Testis (tissue), 3 donors: ENCODE measurements around the gene CALHM3. TPM values are rescaled to one million over a fixed set of nuclear protein-coding genes. Genes with fewer than 3 reads are reported as not detected.
A peak's percentile ranks its signal among the peaks of the same experiment; 100 is the strongest.

Source experiments
- DNase-seq: peaks from one replicate; pipeline ENCODE4 v3.0.0-alpha.2; 2019
- H3K27ac ChIP-seq, 2 donors: fragments of 200-600 bp; sonication (generic); one replicate each; pipeline ENCODE4 v1.5.1; 2019
- H3K27me3 ChIP-seq: fragments of 200-600 bp; sonication (generic); one replicate; pipeline ENCODE4 v1.5.1; 2019
- H3K36me3 ChIP-seq: fragments of 200-600 bp; sonication (generic); one replicate; pipeline ENCODE4 v1.5.1; 2017; ENCODE audit warnings: low read depth; ENCODE audit errors: missing control alignments
- H3K4me1 ChIP-seq: fragments of 200-600 bp; sonication (generic); one replicate; pipeline ENCODE4 v1.5.1; 2019
- H3K4me3 ChIP-seq, 2 donors: fragments of 200-600 bp; sonication (generic); one replicate each; pipeline ENCODE4 v1.5.1; 2017 to 2019
- H3K9me3 ChIP-seq: fragments of 200-600 bp; sonication (generic); one replicate; pipeline ENCODE4 v1.5.1; 2017
- POLR2A ChIP-seq: fragments of 450-650 bp; IDR thresholded peaks from one replicate; pipeline ENCODE4 v1.6.1; 2017; ENCODE audit warnings: antibody characterized with exemption, mild to moderate bottlenecking, moderate library complexity
- WGBS, 2 donors: methylation state at CpG; one replicate each; pipeline ENCODE4 v1.1.5; 2018; 5-methylcytosine and 5-hydroxymethylcytosine counted together
- intact Hi-C: fragments of 100-400 bp; cut with DNase I; formaldehyde crosslinking; loops from one replicate; pipeline ENCODE4 v1.15.1; 2023; ENCODE audit warnings: low total_unique reads
- polyA plus RNA-seq: library from polyadenylated mRNA; stranded (reverse); fragments of 350-450 nt; fragmentation: Illumina TruSeq; extraction: RNeasy Lipid Tissue Mini Kit (QIAGEN cat#74804); gene quantifications from one replicate; pipeline ENCODE4 v1.2.3, GENCODE V29; 2014; ENCODE audit warnings: low read depth, low replicate concordance; ENCODE audit not compliant: insufficient read depth
- total RNA-seq, 2 donors: library from RNA; depleted of rRNA; stranded (reverse); fragments of >200 nt; gene quantifications; one replicate each; pipeline ENCODE4 v1.2.3, GENCODE V29; 2016
- TF ChIP-seq, protein P1 (sequence below), 3 experiments: fragments of 450-650 bp in 2 of 3; fragments of 200-600 bp in 1 of 3; sonication (generic) in 1 of 3; IDR thresholded peaks; one replicate each; pipeline ENCODE4 v1.5.1; 2016 to 2019; ENCODE audit warnings: antibody characterized with exemption in 3 of 3, mild to moderate bottlenecking in 2 of 3, moderate library complexity in 1 of 3

The CALHM3 gene
- total and polyA plus RNA-seq, 3 donors from 2014 or later = 0.39 to 0.93 (median 0.88) TPM

DNA sequence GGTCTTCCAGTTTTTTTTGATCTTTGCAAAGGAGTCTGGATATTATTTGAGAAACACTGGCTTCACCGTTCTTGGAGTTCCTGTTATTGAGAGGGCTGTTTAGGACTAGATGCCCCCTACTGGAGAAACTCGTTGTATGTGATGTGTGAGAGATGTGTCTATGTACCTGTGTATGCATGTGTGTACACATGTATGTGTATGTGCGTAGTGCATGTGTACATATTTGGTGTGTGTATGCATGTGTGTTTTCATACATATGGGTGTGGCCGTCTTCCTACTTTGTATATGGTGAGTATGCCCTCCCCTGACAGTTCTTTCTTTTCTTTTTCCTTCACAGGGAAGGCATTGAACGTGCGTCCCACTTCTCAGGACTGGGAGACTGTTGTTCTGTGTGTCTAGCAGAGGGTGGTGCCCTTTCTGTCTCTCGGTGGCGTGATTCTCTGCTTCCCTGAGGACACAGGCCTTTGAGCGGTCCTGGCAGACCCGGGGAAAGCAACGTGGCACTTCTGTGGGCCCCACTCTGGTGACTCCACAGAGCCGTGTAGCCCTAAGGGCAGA is 3.0 kb upstream of the CALHM3 start:
- Histone ChIP-seq H3K4me1 (peaks cover 18% of the 10 kb centered on the region), H3K4me3 (no peak overlapping the region), H3K9me3 (no peaks in the 10 kb centered on the region), H3K27ac (no peak overlapping the region), H3K36me3 (no peaks in the 10 kb centered on the region), H3K27me3 (no peaks in the 10 kb centered on the region)
- TF ChIP-seq, protein P1, sequence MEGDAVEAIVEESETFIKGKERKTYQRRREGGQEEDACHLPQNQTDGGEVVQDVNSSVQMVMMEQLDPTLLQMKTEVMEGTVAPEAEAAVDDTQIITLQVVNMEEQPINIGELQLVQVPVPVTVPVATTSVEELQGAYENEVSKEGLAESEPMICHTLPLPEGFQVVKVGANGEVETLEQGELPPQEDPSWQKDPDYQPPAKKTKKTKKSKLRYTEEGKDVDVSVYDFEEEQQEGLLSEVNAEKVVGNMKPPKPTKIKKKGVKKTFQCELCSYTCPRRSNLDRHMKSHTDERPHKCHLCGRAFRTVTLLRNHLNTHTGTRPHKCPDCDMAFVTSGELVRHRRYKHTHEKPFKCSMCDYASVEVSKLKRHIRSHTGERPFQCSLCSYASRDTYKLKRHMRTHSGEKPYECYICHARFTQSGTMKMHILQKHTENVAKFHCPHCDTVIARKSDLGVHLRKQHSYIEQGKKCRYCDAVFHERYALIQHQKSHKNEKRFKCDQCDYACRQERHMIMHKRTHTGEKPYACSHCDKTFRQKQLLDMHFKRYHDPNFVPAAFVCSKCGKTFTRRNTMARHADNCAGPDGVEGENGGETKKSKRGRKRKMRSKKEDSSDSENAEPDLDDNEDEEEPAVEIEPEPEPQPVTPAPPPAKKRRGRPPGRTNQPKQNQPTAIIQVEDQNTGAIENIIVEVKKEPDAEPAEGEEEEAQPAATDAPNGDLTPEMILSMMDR (IDR thresholded peaks at IDR 0.05) = peak; percentile 55 to 72 (median 63)
- no peak for TF ChIP-seq POLR2A
- WGBS, 2 donors = 58 to 72% methylated on average over 12 of the region's 12 CpGs
- intact Hi-C loops = loop anchor here (2.0 kb wide), 1 partner anchor 65 kb away; no protein-coding TSS in a partner anchor
- peak; percentile 59 for DNase-seq

DNA sequence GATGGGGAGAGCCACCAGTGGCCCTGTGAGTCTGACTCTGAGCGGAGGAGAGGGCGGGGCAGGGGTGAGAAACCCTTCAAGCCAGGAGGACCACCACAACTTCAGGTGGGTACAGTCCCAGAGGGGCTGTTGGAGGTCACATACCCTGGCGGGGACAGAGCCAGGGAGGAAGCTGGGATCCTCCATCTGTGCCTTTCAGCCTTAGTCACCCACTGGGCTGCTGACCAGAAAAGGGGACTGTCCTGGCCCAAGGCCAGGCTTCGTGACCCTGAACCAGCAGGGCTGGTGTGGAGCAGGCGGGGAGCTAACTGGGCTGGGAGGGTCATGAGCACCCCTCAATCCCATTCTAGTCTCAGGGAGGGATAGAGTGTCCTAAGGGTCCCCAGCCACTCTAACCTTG is 1.5 kb upstream of the CALHM3 start:
- peaks cover 18% of the 10 kb centered on the region for H3K4me1 ChIP-seq
- H3K9me3 ChIP-seq = no peaks in the 10 kb centered on the region
- TF ChIP-seq POLR2A = no peak
- TF ChIP-seq, protein P1 (IDR thresholded peaks at IDR 0.05) = no peak
- DNase-seq = no peak
- intact Hi-C loops = no loop called here
- H3K27ac ChIP-seq = peak overlapping the region in 1 of 2 donors; percentile 59
- no peaks in the 10 kb centered on the region for H3K27me3 ChIP-seq
- no peak overlapping the region for H3K4me3 ChIP-seq
- no peaks in the 10 kb centered on the region for H3K36me3 ChIP-seq
- 58 to 64% methylated on average over 5 of the region's 5 CpGs for WGBS, 2 donors

DNA sequence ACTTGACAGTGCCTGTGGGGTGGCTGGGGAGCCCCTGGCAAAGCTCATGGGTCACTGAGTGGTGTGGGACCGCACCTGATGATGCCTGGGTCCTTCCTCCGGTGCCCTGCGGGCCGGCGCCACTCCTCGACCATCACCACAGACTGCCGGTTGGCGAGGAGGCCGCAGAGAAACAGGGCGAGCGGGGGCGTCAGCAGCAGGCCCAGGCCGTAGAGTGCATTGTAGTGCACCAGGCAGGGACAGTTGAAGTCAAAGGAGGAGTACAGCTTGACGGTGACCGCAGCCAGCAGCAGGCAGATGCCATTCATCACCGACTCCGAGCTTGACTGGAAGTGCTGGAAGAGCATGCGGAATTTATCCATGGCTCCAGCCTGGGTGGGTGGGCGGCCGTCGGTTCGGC is 369 bp downstream of the CALHM3 start:
- no peak for TF ChIP-seq POLR2A
- TF ChIP-seq, protein P1 (IDR thresholded peaks at IDR 0.05) = no peak
- WGBS, 2 donors = 93 to 94% methylated on average over 11 to 22 of the region's 22 CpGs
- Histone ChIP-seq H3K4me3 (no peak overlapping the region), H3K27ac (no peak overlapping the region), H3K9me3 (no peaks in the 10 kb centered on the region), H3K36me3 (no peaks in the 10 kb centered on the region), H3K4me1 (peaks cover 18% of the 10 kb centered on the region), H3K27me3 (no peaks in the 10 kb centered on the region)
- intact Hi-C loops = no loop called here
- DNase-seq = no peak

DNA sequence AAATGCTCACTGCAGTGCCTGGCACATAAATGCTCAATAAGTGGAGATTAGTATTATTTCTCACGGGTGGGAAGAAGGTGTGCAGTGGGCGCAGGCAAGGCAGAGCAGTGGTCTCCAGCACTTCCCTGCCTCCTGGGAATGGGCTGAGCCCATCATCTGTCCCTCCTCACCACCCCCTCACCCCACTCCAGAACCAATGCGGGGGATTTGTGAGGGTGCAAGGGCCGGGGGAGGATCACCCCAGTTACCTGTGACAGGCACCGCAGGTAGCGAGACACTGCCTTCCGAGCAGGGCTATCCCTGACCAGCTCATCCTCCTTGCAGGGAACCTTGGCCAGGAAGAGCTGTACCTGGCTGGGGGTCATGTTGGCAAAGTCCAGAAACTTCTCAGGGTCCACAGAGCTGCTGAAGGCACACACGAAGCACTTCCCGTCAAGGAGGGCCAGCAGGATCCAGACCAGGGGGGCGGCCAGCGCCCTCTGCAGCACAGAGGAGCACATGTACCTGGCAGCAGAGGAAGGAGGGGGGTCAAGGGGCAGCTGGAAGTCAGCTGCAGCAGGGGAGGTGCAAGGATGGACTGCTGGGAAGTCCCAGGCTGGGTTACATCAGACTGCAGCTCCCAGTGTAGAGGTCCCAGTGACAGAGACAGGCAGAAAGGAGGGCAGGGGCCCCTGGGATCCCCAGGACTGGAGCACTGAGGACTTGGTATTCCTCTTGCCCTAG is 2.8 kb downstream of the CALHM3 start:
- no peaks in the 10 kb centered on the region for H3K9me3 ChIP-seq
- H3K27me3 ChIP-seq = no peaks in the 10 kb centered on the region
- no peak for TF ChIP-seq POLR2A
- TF ChIP-seq, protein P1 (IDR thresholded peaks at IDR 0.05) = peak in 1 of 3 experiments; percentile 9
- WGBS, 2 donors = 76 to 90% methylated on average over 4 to 11 of the region's 11 CpGs
- peak; percentile 30 for DNase-seq
- no peak overlapping the region for H3K27ac ChIP-seq
- no peak overlapping the region for H3K4me3 ChIP-seq
- peaks cover 12% of the 10 kb centered on the region for H3K4me1 ChIP-seq
- intact Hi-C loops = no loop called here
- H3K36me3 ChIP-seq = no peaks in the 10 kb centered on the region
